HepG2 (cell line): ENCODE data around the gene GSTM1. TPM values are rescaled to one million over a fixed set of nuclear protein-coding genes. Genes with fewer than 3 reads are reported as not detected.

ENCODE experiments used
- ATAC-seq: fragments of 200-7000 bp; cut with Tn5 transposase; 3 replicates; pipeline ENCODE4 v1.9.1; 2020; ENCODE audit warnings: mild to moderate bottlenecking, moderate library complexity
- BruUV-seq: library from RNA; stranded (reverse); fragments of 400-500 nt; replicated peaks from 2 replicates; lab custom pipeline; 2021; lab: Mats Ljungman, UMichigan
- CTCF ChIA-PET: fragments of 300-600 bp; formaldehyde crosslinking; extraction: SDS; loops from one replicate; lab custom pipeline; 2021; ENCODE audit warnings: low total read pairs, inconsistent platforms, low intra/inter-chr PET ratio; lab: Yijun Ruan, JAX
- POLR2A ChIA-PET: fragments of 350-600 bp; sonication (Branson Sonifier 250); formaldehyde crosslinking; loops from one replicate; lab custom pipeline; 2020; ENCODE audit warnings: antibody characterized with exemption, inconsistent platforms; lab: Yijun Ruan, JAX
- DNase-seq: peaks from one replicate; pipeline ENCODE4 v3.0.0-alpha.2; 2015; ENCODE audit warnings: low spot score
- FAIRE-seq: peaks from 3 replicates; lab custom pipeline; 2011; peaks lifted over from hg19 to GRCh38; lab: Jason Lieb, UNC
- H2AFZ ChIP-seq: one replicate; pipeline ENCODE4 v1.6.1; 2011; ENCODE audit warnings: low read length, inconsistent platforms
- H3K27ac ChIP-seq: fragments of 300-600 bp; 3 replicates; pipeline ENCODE4 v1.8.0; 2011; ENCODE audit warnings: mixed run types, mild to moderate bottlenecking, mixed read lengths, low read length, inconsistent platforms; ENCODE audit not compliant: insufficient read depth; ENCODE audit errors: extremely low read length
- H3K27me3 ChIP-seq, 2 experiments: fragments of 200-600 bp in 1 of 2; 2 replicates in 1 of 2; 3 replicates in 1 of 2; pipeline versions ENCODE4 v1.6.0 to v1.8.0; 2011; ENCODE audit warnings: low read length in 2 of 2, mild to moderate bottlenecking in 2 of 2, moderate library complexity in 2 of 2, inconsistent platforms in 1 of 2; ENCODE audit not compliant: insufficient read depth in 2 of 2, control insufficient read depth in 1 of 2
- H3K36me3 ChIP-seq, 2 experiments: fragments of 200-600 bp in 1 of 2; replicated peaks in 1 of 2; 2 replicates in 1 of 2; 3 replicates in 1 of 2; pipeline versions ENCODE4 v1.5.1 to v1.8.0; 2011; ENCODE audit warnings: low read length in 2 of 2, inconsistent platforms in 1 of 2; ENCODE audit not compliant: insufficient read depth in 2 of 2, control insufficient read depth in 1 of 2
- H3K4me1 ChIP-seq: 2 replicates; pipeline ENCODE4 v1.5.1; 2012; ENCODE audit warnings: low read length, inconsistent platforms; ENCODE audit not compliant: insufficient read depth
- H3K4me2 ChIP-seq: 2 replicates; pipeline ENCODE4 v1.6.0; 2011; ENCODE audit warnings: low read depth, low read length, inconsistent platforms
- H3K4me3 ChIP-seq, 3 experiments: fragments of 200-600 bp in 1 of 3; sonication (generic), shearing (Covaris generic) in 1 of 3; replicated peaks in 1 of 3; 2 replicates each; pipeline ENCODE4 v1.5.1; 2011 to 2016; ENCODE audit warnings: low read length in 3 of 3, inconsistent platforms in 2 of 3, low read depth in 2 of 3, mild to moderate bottlenecking in 2 of 3, control low read depth in 1 of 3, mixed read lengths in 1 of 3; ENCODE audit not compliant: insufficient read depth in 1 of 3
- H3K79me2 ChIP-seq: one replicate; pipeline ENCODE4 v1.6.1; 2011; ENCODE audit warnings: low read length, inconsistent platforms; ENCODE audit not compliant: insufficient read depth
- H3K9ac ChIP-seq: 2 replicates; pipeline ENCODE4 v1.6.0; 2011; ENCODE audit warnings: mild to moderate bottlenecking, low read depth, low read length, inconsistent platforms; ENCODE audit not compliant: insufficient read depth
- H3K9me3 ChIP-seq: 2 replicates; pipeline ENCODE4 v1.5.1; 2012; ENCODE audit warnings: mild to moderate bottlenecking, low read length
- H4K20me1 ChIP-seq: 2 replicates; pipeline ENCODE4 v1.6.0; 2011; ENCODE audit warnings: inconsistent platforms, mild to moderate bottlenecking, low read length, moderate library complexity; ENCODE audit not compliant: insufficient read depth
- CHCHD3 ChIP-seq: sonication (generic); formaldehyde crosslinking; IDR thresholded peaks from 2 replicates; pipeline ENCODE4 v1.8.0; 2022; ENCODE audit warnings: mild to moderate bottlenecking, missing genetic modification reagents, moderate library complexity
- E2F2 ChIP-seq: sonication (generic); formaldehyde crosslinking; IDR thresholded peaks from 2 replicates; pipeline ENCODE4 v1.4.0; 2020; ENCODE audit warnings: missing genetic modification reagents, borderline replicate concordance
- FOXC1 ChIP-seq: sonication (generic); formaldehyde crosslinking; IDR thresholded peaks from 2 replicates; pipeline ENCODE4 v1.8.0; 2022; ENCODE audit warnings: mild to moderate bottlenecking, missing genetic modification reagents, borderline replicate concordance
- PAXIP1 ChIP-seq: sonication (generic); formaldehyde crosslinking; conservative IDR thresholded peaks from 2 replicates; pipeline ENCODE4 v1.4.0; 2020; ENCODE audit warnings: mild to moderate bottlenecking, missing genetic modification reagents, moderate library complexity
- THAP8 ChIP-seq: sonication (generic); formaldehyde crosslinking; IDR thresholded peaks from 2 replicates; pipeline ENCODE4 v1.5.1; 2020; ENCODE audit warnings: missing genetic modification reagents, mild to moderate bottlenecking, borderline replicate concordance
- TMF1 ChIP-seq: sonication (generic); formaldehyde crosslinking; IDR thresholded peaks from 2 replicates; pipeline ENCODE4 v1.8.1; 2022; ENCODE audit warnings: low read depth, missing genetic modification reagents
- YEATS4 ChIP-seq: sonication (generic); formaldehyde crosslinking; IDR thresholded peaks from 2 replicates; pipeline ENCODE4 v1.4.0; 2020; ENCODE audit warnings: missing genetic modification reagents, borderline replicate concordance
- ZNF34 ChIP-seq: sonication (generic); formaldehyde crosslinking; IDR thresholded peaks from 2 replicates; pipeline ENCODE4 v1.4.0; 2020; ENCODE audit warnings: mild to moderate bottlenecking, missing genetic modification reagents, borderline replicate concordance
- ZNF530 ChIP-seq: sonication (generic); formaldehyde crosslinking; IDR thresholded peaks from 2 replicates; pipeline ENCODE4 v1.5.0; 2020; ENCODE audit warnings: low read depth, mild to moderate bottlenecking, missing genetic modification reagents
- WGBS: methylation state at CpG from one replicate; pipeline ENCODE4 v1.1.6; 2017; ENCODE audit warnings: low lambda C conversion rate; 5-methylcytosine and 5-hydroxymethylcytosine counted together
- in situ Hi-C: cut with HindIII; loops from 2 replicates; pipeline ENCODE4 v1.10.0; 2017; ENCODE audit warnings: low pct_unique_long_range_greater_than_20kb; ENCODE audit not compliant: extremely low pct_ligation_motif_present
- intact Hi-C: fragments of 100-400 bp; cut with micrococcal nuclease; formaldehyde crosslinking; loops from one replicate; pipeline ENCODE4 v1.10.0; 2022; ENCODE audit not compliant: unreplicated experiment
- polyA plus RNA-seq, 8 experiments: library from polyadenylated mRNA; depleted of rRNA in 3 of 8; stranded (reverse) in 7 of 8; unstranded in 1 of 8; fragments of >200 nt; fragmentation: Illumina TruSeq in 4 of 8; extraction: Trizol in 4 of 8; gene quantifications; 2 replicates each; pipeline versions ENCODE4 v1.2.1 to v1.2.3, GENCODE V29; 2011 to 2016; ENCODE audit warnings: low read depth in 4 of 8, missing spikeins in 1 of 8, mixed read lengths in 1 of 8; ENCODE audit not compliant: insufficient read depth in 1 of 8
- total RNA-seq, 5 experiments: library from RNA; depleted of rRNA; stranded (reverse); fragments of >200 nt; fragmentation: Illumina TruSeq; extraction: Trizol; gene quantifications; 2 replicates each; pipeline ENCODE4 v1.2.3, GENCODE V29; 2016; ENCODE audit warnings: low read depth in 1 of 5

GSTM1 gene
- total and polyA plus RNA-seq, 2 of the 13 experiments (the other 11 are each of a cell fraction or from before 2014, with no cell fraction given) = 0.42 TPM; not detected in 1

- CTCF ChIA-PET = no interaction called here
- in situ Hi-C loops = no loop called here
- peak overlapping the region in 1 of 3 experiments; percentile 45; a peak in 1 of 6 replicates for H3K4me3 ChIP-seq
- peaks cover 4 to 6% of the 10 kb centered on the region in 2 experiments; a peak in 3 of 5 replicates for H3K36me3 ChIP-seq
- peak overlapping the region; percentile 41 for H3K27ac ChIP-seq
- no peak for TF ChIP-seq ZNF34 (CRISPR knock-in tag)
- TF ChIP-seq PAXIP1 (CRISPR knock-in tag) = no peak
- TF ChIP-seq CHCHD3 (CRISPR knock-in tag) = no peak
- TF ChIP-seq FOXC1 = no peak
- no peak for TF ChIP-seq THAP8 (CRISPR knock-in tag)
- no peak for TF ChIP-seq YEATS4 (CRISPR knock-in tag)
- TF ChIP-seq E2F2 = no peak
- no peak for TF ChIP-seq TMF1
- no peak for TF ChIP-seq ZNF530
- no peaks in the 10 kb centered on the region for H4K20me1 ChIP-seq
- no peak for DNase-seq
- FAIRE-seq = no peak
- WGBS = 38% methylated on average over 3 of the region's 3 CpGs
- H3K4me2 ChIP-seq = peak overlapping the region; percentile 71
- peaks cover 27% of the 10 kb centered on the region for H3K4me1 ChIP-seq
- no TSS peak for BruUV-seq
- ATAC-seq = peak; percentile 47
- intact Hi-C loops = loop anchor here (5.0 kb wide), 1 partner anchor 40 kb away; no protein-coding TSS in a partner anchor
- no peaks in the 10 kb centered on the region for H3K27me3 ChIP-seq
- POLR2A ChIA-PET = no interaction called here
- no peak overlapping the region for H2AFZ ChIP-seq
- no peak overlapping the region for H3K9ac ChIP-seq
- H3K79me2 ChIP-seq = no peaks in the 10 kb centered on the region
- no peaks in the 10 kb centered on the region for H3K9me3 ChIP-seq
These were observed 44.8 kb downstream of the GSTM1 start for GRCh38 chr1:109732390-109732881.
